NCI-H2196 treated with DMSO at 0.1 percent for 48 hours (cell line): ENCODE measurements around the gene STX3.
"Not testable (repeated sequence)": the region's sequence is repeated elsewhere in the genome, so short reads cannot be mapped to it uniquely, and the experiment has no call there.

Experiments used
- DNase-seq: peaks from one replicate; lab custom pipeline; 2025; ENCODE audit not compliant: unreplicated experiment; lab: John Stamatoyannopoulos, UW

The STX3 gene

DNA sequence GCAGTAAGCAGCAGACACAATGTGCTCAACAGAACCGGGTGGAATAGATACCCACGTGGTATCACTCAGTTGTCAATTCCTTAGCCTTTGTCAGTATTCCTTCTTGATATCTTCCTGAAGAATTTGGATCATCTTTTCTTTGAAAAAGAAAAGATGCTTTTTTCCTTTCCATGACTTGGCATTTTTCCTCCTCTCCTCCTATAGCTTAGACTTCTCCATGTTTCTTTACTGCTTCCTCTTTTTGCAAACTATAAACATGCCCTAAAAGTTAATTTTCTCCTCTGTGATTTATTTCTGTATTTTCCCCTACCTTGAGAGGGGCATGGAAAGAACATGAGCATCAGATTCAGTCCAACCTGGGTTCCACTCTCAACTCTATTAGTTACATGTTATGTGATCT, 78.4 kb downstream of the STX3 start:
- no peak for DNase-seq

DNA sequence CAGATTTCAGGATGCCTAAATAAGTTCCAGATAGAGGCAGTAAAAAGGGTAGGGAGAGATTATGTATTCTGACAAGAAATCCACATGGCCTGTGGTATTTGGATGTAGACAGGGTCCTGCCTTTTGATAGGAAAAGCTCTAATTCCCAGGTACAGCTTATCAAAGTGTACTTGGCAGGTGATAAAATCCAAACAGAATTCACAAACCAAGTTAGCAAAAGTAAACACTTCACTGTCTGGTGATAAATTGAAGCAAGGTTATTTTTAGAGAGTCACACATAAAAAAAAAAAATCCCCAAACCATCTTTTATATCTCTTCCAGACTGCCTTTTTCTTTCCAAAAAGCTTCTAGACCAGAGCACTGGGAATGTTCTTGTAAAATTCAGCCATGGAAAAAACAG, 84.4 kb downstream of the STX3 start:
- no peak for DNase-seq

DNA sequence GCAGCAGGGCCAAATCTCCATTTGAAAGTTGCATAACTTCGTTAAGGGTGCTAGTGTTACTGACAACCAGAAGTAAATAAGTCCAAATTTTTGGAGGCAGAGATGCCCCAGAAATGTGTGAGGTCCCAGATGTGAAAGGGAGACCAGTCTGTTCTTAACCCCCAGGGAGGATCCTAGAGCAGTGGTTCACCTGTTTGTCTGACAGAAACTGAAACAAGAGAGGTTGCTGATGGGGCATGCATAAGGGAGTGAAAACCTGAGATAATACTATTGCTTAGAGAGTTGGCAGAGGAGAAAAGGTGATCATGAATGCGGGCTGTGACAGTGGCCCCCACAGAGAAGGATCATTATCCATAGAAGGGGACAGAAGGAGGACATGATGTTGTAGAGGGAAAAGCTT, 86.3 kb downstream of the STX3 start:
- no peak for DNase-seq

DNA sequence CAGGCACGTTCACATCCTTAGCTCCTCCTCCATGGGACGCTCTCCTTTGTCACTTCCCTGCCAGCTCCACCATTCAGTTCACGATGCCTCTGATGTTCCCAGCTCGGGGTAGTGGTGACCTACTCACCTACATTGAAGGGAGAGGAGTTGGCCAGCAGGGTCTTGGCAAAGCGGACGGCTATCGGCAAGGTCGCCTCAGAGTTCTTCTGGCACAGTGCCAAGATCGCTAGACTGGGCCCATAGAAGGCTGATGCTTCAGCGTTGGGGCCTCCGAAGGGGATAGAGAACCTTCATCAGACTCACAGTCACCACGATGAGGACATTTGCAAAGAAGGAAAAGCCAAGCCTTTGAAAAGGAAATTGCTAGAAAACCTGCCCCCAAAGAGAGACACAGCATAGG, 87.1 kb downstream of the STX3 start:
- no peak for DNase-seq

DNA sequence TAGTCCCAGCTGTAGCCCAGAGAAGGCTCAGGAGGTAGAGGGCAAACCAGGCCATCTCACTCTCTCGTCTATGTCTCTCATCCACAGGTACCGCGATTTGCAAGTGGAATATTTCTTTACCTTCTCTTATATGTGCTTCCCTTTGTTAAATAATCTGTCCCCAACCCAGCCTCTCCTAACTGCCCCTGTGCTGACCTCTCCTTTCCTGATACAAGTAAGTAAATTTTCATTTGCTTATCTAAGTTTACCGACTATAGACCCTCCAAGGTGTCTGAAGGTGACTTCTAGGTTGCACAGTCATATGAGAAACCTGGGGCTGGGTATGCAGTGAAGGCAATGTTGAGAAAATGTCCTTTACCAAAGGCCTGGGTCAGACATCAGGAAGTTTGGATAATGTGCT, 90.2 kb downstream of the STX3 start, which contains the start of gene CBLIF:
CBLIF (minus strand) TSS at position 101 of the 400 bp plus-strand sequence; CDS start at position 55, 46 bp downstream.
- DNase-seq, result no peak

DNA sequence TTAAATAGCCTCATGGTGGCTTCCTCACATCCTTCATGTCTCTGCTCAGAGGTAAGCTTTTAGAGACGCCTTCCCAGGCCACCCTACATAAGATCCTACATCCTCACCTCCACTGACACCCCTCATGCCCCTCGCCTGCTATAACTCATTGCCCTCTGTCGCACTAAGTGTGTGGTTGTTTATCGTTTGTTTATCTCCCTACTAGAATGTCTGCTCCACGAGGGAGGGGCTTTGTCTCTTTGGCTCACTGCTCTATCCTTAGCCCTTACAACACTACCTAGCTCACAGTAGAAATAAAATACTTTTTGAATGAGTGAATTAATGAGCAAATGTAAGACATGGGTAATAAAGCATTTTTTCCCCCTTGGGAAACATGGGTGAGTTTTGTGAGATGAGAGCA, 91.4 kb downstream of the STX3 start:
- no peak for DNase-seq

DNA sequence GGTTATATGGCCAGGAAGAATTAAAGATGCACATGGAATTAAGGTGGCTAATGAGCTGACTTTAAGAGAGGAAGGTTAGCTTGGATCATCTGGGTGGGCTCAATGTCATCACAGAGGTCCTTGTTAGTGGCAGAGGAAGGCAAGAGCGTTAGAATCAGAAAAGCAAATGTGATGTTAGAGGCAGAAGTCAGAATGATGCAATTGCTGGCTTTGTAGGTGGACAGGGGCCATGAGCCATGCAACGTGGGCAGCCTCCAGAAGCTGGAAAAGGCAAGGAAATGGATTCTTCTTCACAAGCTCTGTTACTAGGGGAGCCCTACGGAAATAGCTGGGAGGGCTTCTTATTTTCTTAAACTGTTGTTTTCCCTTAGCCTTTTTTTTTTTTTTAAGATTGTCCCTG, 92.5 kb downstream of the STX3 start:
- no peak for DNase-seq

DNA sequence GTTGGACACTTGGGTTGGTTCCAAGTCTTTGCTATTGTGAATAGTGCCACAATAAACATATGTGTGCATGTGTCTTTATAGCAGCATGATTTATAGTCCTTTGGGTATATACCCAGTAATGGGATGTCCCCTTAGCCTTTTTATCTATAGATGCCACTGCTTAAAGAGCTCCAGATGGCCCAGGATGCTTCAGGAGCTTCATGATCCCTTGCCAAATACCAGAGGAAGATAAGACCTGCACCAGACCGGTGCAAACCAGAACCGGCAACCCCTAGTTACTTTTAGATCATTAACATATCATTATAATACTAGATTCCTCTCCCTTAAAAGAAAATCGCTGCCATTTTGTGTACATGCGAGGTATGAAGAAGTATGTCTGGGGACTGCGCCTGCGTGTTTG, 93.3 kb downstream of the STX3 start:
- DNase-seq, result not testable (repeated sequence)

DNA sequence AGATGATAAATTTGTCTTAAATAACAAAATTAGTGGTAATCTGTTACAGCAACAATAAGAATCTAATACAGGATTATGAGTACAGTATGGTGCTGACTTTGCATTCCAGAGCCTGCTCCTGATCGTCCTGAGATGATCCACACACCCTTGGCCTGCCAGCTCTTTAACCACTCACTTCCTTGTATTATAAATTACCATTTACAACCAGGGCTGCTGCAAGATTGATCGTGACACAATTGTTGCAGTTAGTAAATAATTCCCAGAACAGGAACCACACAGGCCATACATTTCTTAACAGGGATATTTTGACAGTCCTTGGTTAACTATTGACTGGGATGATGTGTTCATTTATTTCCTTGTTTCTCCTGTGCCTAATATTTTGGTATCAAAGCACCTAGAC, 94.0 kb downstream of the STX3 start:
- no peak for DNase-seq

DNA sequence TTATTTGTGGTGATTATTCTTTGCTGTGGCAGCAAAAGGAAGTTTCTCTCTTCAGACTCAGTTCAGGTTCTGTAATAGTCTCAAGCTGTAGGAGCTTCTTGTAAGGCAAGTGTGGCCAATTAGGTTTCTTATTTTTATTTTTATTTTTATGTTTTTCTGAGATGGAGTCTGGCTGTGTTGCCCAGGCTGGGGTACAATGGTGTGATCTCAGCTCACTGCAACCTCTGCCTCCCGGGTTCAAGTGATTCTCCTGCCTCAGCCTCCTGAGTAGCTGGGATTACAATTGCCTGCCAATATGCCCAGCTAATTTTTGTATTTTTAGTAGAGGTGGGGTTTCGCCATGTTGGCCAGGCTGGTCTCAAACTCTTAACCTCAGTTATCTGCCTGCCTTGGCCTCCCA, 94.4 kb downstream of the STX3 start:
- not testable (repeated sequence) for DNase-seq

DNA sequence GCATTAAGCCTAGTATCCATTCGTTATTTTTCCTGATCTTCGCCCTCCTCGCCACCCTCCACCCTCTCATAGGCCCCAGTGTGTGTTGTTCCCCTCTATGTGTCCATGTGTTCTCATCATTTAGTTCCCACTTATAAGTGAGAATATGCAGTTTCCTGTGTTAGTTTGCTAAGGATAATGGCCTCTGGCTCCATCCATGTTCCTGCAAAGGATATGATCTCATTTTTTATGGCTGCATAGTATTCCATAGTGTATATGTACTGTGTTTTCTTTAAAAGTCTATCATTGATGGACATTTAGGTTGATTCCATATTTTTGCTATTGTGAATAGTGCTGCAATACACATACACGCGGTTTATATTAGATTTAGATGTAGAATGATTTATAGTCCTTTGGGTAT, 96.2 kb downstream of the STX3 start:
- DNase-seq, result not testable (repeated sequence)

DNA sequence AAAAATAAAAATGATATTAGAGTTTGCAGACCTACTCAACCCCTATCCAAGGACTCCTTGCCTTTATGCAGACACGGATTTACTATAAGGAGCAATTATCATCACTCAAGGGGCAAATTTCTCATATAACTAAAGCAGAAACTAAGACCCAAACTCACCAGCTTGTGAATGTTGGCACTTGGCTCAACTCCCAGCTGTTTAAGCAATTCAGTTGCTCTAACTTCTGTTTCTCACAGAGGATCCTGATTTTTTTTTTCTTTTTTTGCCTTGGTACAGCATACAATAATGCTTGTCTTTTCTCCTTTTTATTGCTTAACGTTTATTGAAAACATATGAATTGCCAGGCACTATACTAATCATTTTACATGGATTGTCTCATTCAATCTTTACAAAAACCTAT, 99.7 kb downstream of the STX3 start:
- no peak for DNase-seq
